Neural cell (in vitro differentiated cells): ENCODE data around the gene CRADD. TPM values are rescaled to one million over a fixed set of nuclear protein-coding genes. Genes with fewer than 3 reads are reported as not detected.

Source experiments
- H2AFZ ChIP-seq: fragments of 200-600, 300-800 bp; sonication (generic), shearing (Covaris generic); 2 replicates; pipeline ENCODE4 v1.6.0; 2014; ENCODE audit warnings: low read depth, mild to moderate bottlenecking, antibody characterized with exemption, low read length, moderate library complexity
- H3F3A ChIP-seq: fragments of 200-600 bp; shearing (Covaris generic); 2 replicates; pipeline ENCODE4 v1.6.1; 2016; ENCODE audit warnings: mild to moderate bottlenecking, moderate library complexity, mixed read lengths, antibody characterized with exemption, low read length; ENCODE audit not compliant: insufficient read depth, poor library complexity, severe bottlenecking
- H3K27ac ChIP-seq: fragments of 200-600, 300-800 bp; sonication (generic), shearing (Covaris generic); 2 replicates; pipeline ENCODE4 v1.5.1; 2014; ENCODE audit warnings: mild to moderate bottlenecking, low read length, moderate library complexity
- H3K27me3 ChIP-seq: fragments of 300-800, 200-600 bp; sonication (generic), shearing (Covaris generic); 2 replicates; pipeline ENCODE4 v1.6.0; 2014; ENCODE audit warnings: mild to moderate bottlenecking, low read depth, low read length, moderate library complexity; ENCODE audit not compliant: insufficient read depth
- H3K36me3 ChIP-seq: fragments of 300-800, 200-600 bp; sonication (generic), shearing (Covaris generic); 2 replicates; pipeline ENCODE4 v1.5.1; 2014; ENCODE audit warnings: mild to moderate bottlenecking, antibody characterized with exemption, low read length, moderate library complexity; ENCODE audit not compliant: insufficient read depth
- H3K4me2 ChIP-seq: fragments of 300-800, 200-600 bp; sonication (generic), shearing (Covaris generic); 2 replicates; pipeline ENCODE4 v1.6.0; 2014; ENCODE audit warnings: mild to moderate bottlenecking, low read length
- H3K4me3 ChIP-seq: fragments of 300-800, 200-600 bp; sonication (generic), shearing (Covaris generic); 2 replicates; pipeline ENCODE4 v1.5.1; 2014; ENCODE audit warnings: mild to moderate bottlenecking, low read length, moderate library complexity
- H3K79me2 ChIP-seq: fragments of 200-600 bp; shearing (Covaris generic); replicated peaks from 2 replicates; pipeline ENCODE4 v1.6.0; 2014; ENCODE audit warnings: mild to moderate bottlenecking, low read length, moderate library complexity; ENCODE audit not compliant: insufficient read depth
- H3K9ac ChIP-seq: fragments of 300-800, 200-600 bp; sonication (generic), shearing (Covaris generic); 2 replicates; pipeline ENCODE4 v1.6.1; 2016; ENCODE audit warnings: mild to moderate bottlenecking, low read length, mixed read lengths
- H3K9me2 ChIP-seq: fragments of 200-600 bp; shearing (Covaris generic); 2 replicates; pipeline ENCODE4 v1.6.1; 2016; ENCODE audit warnings: mild to moderate bottlenecking, low read length, mixed read lengths; ENCODE audit not compliant: insufficient read depth
- H3K9me3 ChIP-seq: fragments of 200-600, 300-800 bp; sonication (generic), shearing (Covaris generic); 2 replicates; pipeline ENCODE4 v1.6.1; 2016; ENCODE audit warnings: mild to moderate bottlenecking, mixed run types, low read length, moderate library complexity, mixed read lengths
- H4K20me1 ChIP-seq: fragments of 200-600 bp; shearing (Covaris generic); 2 replicates; pipeline ENCODE4 v1.6.1; 2016; ENCODE audit warnings: mild to moderate bottlenecking, mixed run types; ENCODE audit not compliant: insufficient read depth
- CTCF ChIP-seq: fragments of 450-650 bp; IDR thresholded peaks from 2 replicates; pipeline ENCODE4 v1.5.1; 2014; ENCODE audit warnings: antibody characterized with exemption, mild to moderate bottlenecking, moderate library complexity; ENCODE audit not compliant: poor library complexity, severe bottlenecking
- EP300 ChIP-seq: fragments of 450-650 bp; conservative IDR thresholded peaks from 2 replicates; pipeline ENCODE4 v1.6.1; 2014; ENCODE audit warnings: antibody characterized with exemption, mild to moderate bottlenecking, moderate library complexity; ENCODE audit not compliant: poor library complexity, severe bottlenecking
- EZH2 ChIP-seq: fragments of 200-600, 300-800 bp; shearing (Covaris generic), sonication (generic); IDR thresholded peaks from 2 replicates; pipeline ENCODE4 v1.6.1; 2014; ENCODE audit warnings: antibody characterized with exemption, low read length, borderline replicate concordance, mild to moderate bottlenecking; ENCODE audit not compliant: insufficient read depth, poor library complexity, severe bottlenecking
- MXI1 ChIP-seq: fragments of 450-650 bp; conservative IDR thresholded peaks from 2 replicates; pipeline ENCODE4 v1.6.1; 2014; ENCODE audit warnings: antibody characterized with exemption, mild to moderate bottlenecking; ENCODE audit not compliant: poor library complexity, severe bottlenecking
- RAD21 ChIP-seq: fragments of 450-650 bp; conservative IDR thresholded peaks from 2 replicates; pipeline ENCODE4 v1.6.1; 2014; ENCODE audit warnings: antibody characterized with exemption, mild to moderate bottlenecking, moderate library complexity
- REST ChIP-seq: IDR thresholded peaks from 2 replicates; pipeline ENCODE4 v1.6.1; 2012; ENCODE audit warnings: borderline replicate concordance
- SMC3 ChIP-seq: fragments of 450-650 bp; conservative IDR thresholded peaks from 2 replicates; pipeline ENCODE4 v1.6.1; 2014; ENCODE audit warnings: antibody characterized with exemption, mild to moderate bottlenecking, moderate library complexity; ENCODE audit not compliant: poor library complexity
- TAF1 ChIP-seq: IDR thresholded peaks from 2 replicates; pipeline ENCODE4 v1.6.1; 2012; ENCODE audit warnings: low read depth
- polyA plus RNA-seq: library from polyadenylated mRNA; depleted of rRNA; stranded (reverse); fragments of >200 nt; gene quantifications from 2 replicates; pipeline ENCODE4 v1.2.3, GENCODE V29; 2014

Gene CRADD
- polyA plus RNA-seq, 1 donor from 2014 or later: 23.5 TPM

- Histone ChIP-seq H3K27ac (no peak overlapping the region), H3K9ac (no peak overlapping the region)
- TF ChIP-seq REST (no peak), SMC3 (no peak), TAF1 (no peak)
Measured at GRCh38 chr12:93860668-93861373, 183.6 kb downstream of the CRADD start.

DNA sequence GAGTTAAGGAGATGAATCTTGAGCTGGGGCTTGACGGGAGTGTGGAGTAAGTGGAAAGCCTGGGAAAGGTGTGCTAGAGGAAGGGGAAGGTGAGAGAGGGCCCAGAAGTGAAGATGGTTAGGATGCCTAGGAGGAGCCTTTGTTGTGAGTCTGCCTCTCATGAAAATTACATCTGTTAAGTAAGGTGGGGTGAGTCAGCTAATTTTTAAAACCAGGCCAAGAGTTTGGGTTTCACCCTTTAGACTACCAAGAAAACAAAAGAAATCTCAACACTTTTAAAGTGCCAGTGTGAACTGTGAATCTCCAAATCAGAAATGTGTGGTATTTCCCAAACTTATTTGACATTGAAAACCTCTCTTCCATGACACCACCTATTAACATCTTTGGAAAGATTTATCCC lies 185.2 kb downstream of the CRADD start:
- no peak for TF ChIP-seq EP300
- TF ChIP-seq EZH2: no peak
- no peak for TF ChIP-seq MXI1
- no peak for TF ChIP-seq RAD21
- TF ChIP-seq CTCF: no peak
- TF ChIP-seq REST: no peak
- no peak for TF ChIP-seq TAF1
- no peak for TF ChIP-seq SMC3
- no peaks in the 10 kb centered on the region for H3K9me2 ChIP-seq
- H2AFZ ChIP-seq: no peak overlapping the region
- H3K36me3 ChIP-seq: no peaks in the 10 kb centered on the region
- no peak overlapping the region for H3K27ac ChIP-seq
- no peaks in the 10 kb centered on the region for H3K27me3 ChIP-seq
- no peaks in the 10 kb centered on the region for H3K79me2 ChIP-seq
- H3F3A ChIP-seq: no peaks in the 10 kb centered on the region
- no peak overlapping the region for H3K9ac ChIP-seq
- no peak overlapping the region for H3K4me3 ChIP-seq
- peaks cover 4% of the 10 kb centered on the region for H3K9me3 ChIP-seq
- H3K4me2 ChIP-seq: no peak overlapping the region
- H4K20me1 ChIP-seq: no peaks in the 10 kb centered on the region

More at GRCh38 chr12:93860668-93861373, 183.6 kb downstream of the CRADD start:
- H3K27me3 ChIP-seq: no peaks in the 10 kb centered on the region
- H3K9me3 ChIP-seq: no peaks in the 10 kb centered on the region
- H3K79me2 ChIP-seq: no peaks in the 10 kb centered on the region
- no peak overlapping the region for H2AFZ ChIP-seq
- H3K4me2 ChIP-seq: no peak overlapping the region
- no peak overlapping the region for H3K4me3 ChIP-seq
- no peaks in the 10 kb centered on the region for H3K36me3 ChIP-seq
- no peaks in the 10 kb centered on the region for H4K20me1 ChIP-seq
- no peaks in the 10 kb centered on the region for H3F3A ChIP-seq
- no peaks in the 10 kb centered on the region for H3K9me2 ChIP-seq
